ENCODE results near the gene INAVA.

GRCh38 chr1:200885623-200886402 is 8.9 kb upstream of the INAVA start:
- no peak for TF ChIP-seq YY1 (IDR thresholded peaks at IDR 0.05; ENCODE audit: low read depth)
- no peak for TF ChIP-seq EP300 (IDR thresholded peaks at IDR 0.05; ENCODE audit: borderline replicate concordance)
- no peak for TF ChIP-seq REST (IDR thresholded peaks at IDR 0.05; ENCODE audit: low read depth)
- no peak for TF ChIP-seq NFIC (IDR thresholded peaks at IDR 0.05)
